ENCODE data around the gene UBL3.

GRCh38 chr13:29800687-29801086 lies 49.7 kb downstream of the UBL3 start:
- TF ChIP-seq CTCF (IDR thresholded peaks at IDR 0.05), result no peak
- no peak for TF ChIP-seq POLR2AphosphoS5 (IDR thresholded peaks at IDR 0.05)

All from prostate gland (tissue), 2 donors.